Measurements from ENCODE around the gene HIVEP2.

HIVEP2 gene

GRCh38 chr6:142879076-142879475 is 65.9 kb downstream of the HIVEP2 start:
- Histone ChIP-seq H3K9me3 (ENCODE audit: control insufficient read depth, insufficient read depth, low read depth, low read length) (no peaks in the 10 kb centered on the region), H3K9ac (ENCODE audit: low read length) (no peak overlapping the region), H3K27ac (ENCODE audit: low read depth, low read length) (no peak overlapping the region), H3K27me3 (ENCODE audit: control insufficient read depth, insufficient read depth, low read length) (no peaks in the 10 kb centered on the region), H3K36me3 (ENCODE audit: control insufficient read depth, insufficient read depth, low read length) (no peaks in the 10 kb centered on the region), H3K4me3 (ENCODE audit: low read depth, low read length) (no peak overlapping the region), H3K4me1 (ENCODE audit: control insufficient read depth, insufficient read depth, low read length) (peaks cover 28% of the 10 kb centered on the region)

- H3K27me3 ChIP-seq (ENCODE audit: control insufficient read depth, insufficient read depth, low read length), result no peaks in the 10 kb centered on the region
- peaks cover 23% of the 10 kb centered on the region for H3K4me1 ChIP-seq (ENCODE audit: control insufficient read depth, insufficient read depth, low read length)
- H3K36me3 ChIP-seq (ENCODE audit: control insufficient read depth, insufficient read depth, low read length), result no peaks in the 10 kb centered on the region
- H3K4me3 ChIP-seq (ENCODE audit: low read depth, low read length), result no peak overlapping the region
- H3K9ac ChIP-seq (ENCODE audit: low read length), result no peak overlapping the region
- H3K27ac ChIP-seq (ENCODE audit: low read depth, low read length), result no peak overlapping the region
- no peaks in the 10 kb centered on the region for H3K9me3 ChIP-seq (ENCODE audit: control insufficient read depth, insufficient read depth, low read depth, low read length)
Observed at GRCh38 chr6:142878407-142878806, 66.6 kb downstream of the HIVEP2 start.

- no peaks in the 10 kb centered on the region for H3K27me3 ChIP-seq (ENCODE audit: control insufficient read depth, insufficient read depth, low read length)
Observed at GRCh38 chr6:142874676-142875075, 70.3 kb downstream of the HIVEP2 start.

GRCh38 chr6:142872376-142872775 is 72.6 kb downstream of the HIVEP2 start:
- no peak overlapping the region for H3K27ac ChIP-seq (ENCODE audit: low read depth, low read length)
- no peak overlapping the region for H3K4me3 ChIP-seq (ENCODE audit: low read depth, low read length)
- H3K36me3 ChIP-seq (ENCODE audit: control insufficient read depth, insufficient read depth, low read length), result no peaks in the 10 kb centered on the region
- H3K9me3 ChIP-seq (ENCODE audit: control insufficient read depth, insufficient read depth, low read depth, low read length), result no peaks in the 10 kb centered on the region
- H3K9ac ChIP-seq (ENCODE audit: low read length), result no peak overlapping the region
- H3K27me3 ChIP-seq (ENCODE audit: control insufficient read depth, insufficient read depth, low read length), result no peaks in the 10 kb centered on the region
- H3K4me1 ChIP-seq (ENCODE audit: control insufficient read depth, insufficient read depth, low read length), result peaks cover 10% of the 10 kb centered on the region

More at GRCh38 chr6:142874676-142875075, 70.3 kb downstream of the HIVEP2 start:
- no peak overlapping the region for H3K4me3 ChIP-seq (ENCODE audit: low read depth, low read length)
- no peaks in the 10 kb centered on the region for H3K9me3 ChIP-seq (ENCODE audit: control insufficient read depth, insufficient read depth, low read depth, low read length)
- H3K9ac ChIP-seq (ENCODE audit: low read length), result no peak overlapping the region
- H3K4me1 ChIP-seq (ENCODE audit: control insufficient read depth, insufficient read depth, low read length), result peaks cover 14% of the 10 kb centered on the region
- H3K36me3 ChIP-seq (ENCODE audit: control insufficient read depth, insufficient read depth, low read length), result no peaks in the 10 kb centered on the region
- no peak overlapping the region; the same call in 1 of the 2 replicates for H3K27ac ChIP-seq (ENCODE audit: low read depth, low read length)

GRCh38 chr6:142871910-142872331 is 73.1 kb downstream of the HIVEP2 start:
- H3K27me3 ChIP-seq (ENCODE audit: control insufficient read depth, insufficient read depth, low read length), result no peaks in the 10 kb centered on the region
- peaks cover 10% of the 10 kb centered on the region for H3K4me1 ChIP-seq (ENCODE audit: control insufficient read depth, insufficient read depth, low read length)
- H3K9ac ChIP-seq (ENCODE audit: low read length), result no peak overlapping the region
- no peaks in the 10 kb centered on the region for H3K9me3 ChIP-seq (ENCODE audit: control insufficient read depth, insufficient read depth, low read depth, low read length)
- no peak overlapping the region for H3K4me3 ChIP-seq (ENCODE audit: low read depth, low read length)
- no peak overlapping the region for H3K27ac ChIP-seq (ENCODE audit: low read depth, low read length)
- H3K36me3 ChIP-seq (ENCODE audit: control insufficient read depth, insufficient read depth, low read length), result no peaks in the 10 kb centered on the region

GRCh38 chr6:142870787-142871415 is 74.1 kb downstream of the HIVEP2 start:
- Histone ChIP-seq H3K27me3 (ENCODE audit: control insufficient read depth, insufficient read depth, low read length) (no peaks in the 10 kb centered on the region), H3K4me1 (ENCODE audit: control insufficient read depth, insufficient read depth, low read length) (peaks cover 10% of the 10 kb centered on the region), H3K27ac (ENCODE audit: low read depth, low read length) (no peak overlapping the region), H3K9me3 (ENCODE audit: control insufficient read depth, insufficient read depth, low read depth, low read length) (no peaks in the 10 kb centered on the region), H3K36me3 (ENCODE audit: control insufficient read depth, insufficient read depth, low read length) (no peaks in the 10 kb centered on the region), H3K9ac (ENCODE audit: low read length) (no peak overlapping the region), H3K4me3 (ENCODE audit: low read depth, low read length) (no peak overlapping the region)

- Histone ChIP-seq H3K27me3 (ENCODE audit: control insufficient read depth, insufficient read depth, low read length) (no peaks in the 10 kb centered on the region), H3K4me3 (ENCODE audit: low read depth, low read length) (no peak overlapping the region), H3K9ac (ENCODE audit: low read length) (no peak overlapping the region), H3K4me1 (ENCODE audit: control insufficient read depth, insufficient read depth, low read length) (peaks cover 6% of the 10 kb centered on the region; the same call in 1 of the 2 replicates), H3K36me3 (ENCODE audit: control insufficient read depth, insufficient read depth, low read length) (no peaks in the 10 kb centered on the region), H3K9me3 (ENCODE audit: control insufficient read depth, insufficient read depth, low read depth, low read length) (no peaks in the 10 kb centered on the region), H3K27ac (ENCODE audit: low read depth, low read length) (no peak overlapping the region)
Observed at GRCh38 chr6:142868917-142869316, 76.1 kb downstream of the HIVEP2 start.

- peaks cover 10% of the 10 kb centered on the region; the same call in 1 of the 2 replicates for H3K4me1 ChIP-seq (ENCODE audit: control insufficient read depth, insufficient read depth, low read length)
- no peak overlapping the region for H3K9ac ChIP-seq (ENCODE audit: low read length)
- H3K9me3 ChIP-seq (ENCODE audit: control insufficient read depth, insufficient read depth, low read depth, low read length), result no peaks in the 10 kb centered on the region
- no peaks in the 10 kb centered on the region for H3K27me3 ChIP-seq (ENCODE audit: control insufficient read depth, insufficient read depth, low read length)
- H3K27ac ChIP-seq (ENCODE audit: low read depth, low read length), result no peak overlapping the region
- no peaks in the 10 kb centered on the region for H3K36me3 ChIP-seq (ENCODE audit: control insufficient read depth, insufficient read depth, low read length)
- no peak overlapping the region for H3K4me3 ChIP-seq (ENCODE audit: low read depth, low read length)
Observed at GRCh38 chr6:142867988-142868812, 76.8 kb downstream of the HIVEP2 start.

- Histone ChIP-seq H3K9me3 (ENCODE audit: control insufficient read depth, insufficient read depth, low read depth, low read length) (no peaks in the 10 kb centered on the region), H3K36me3 (ENCODE audit: control insufficient read depth, insufficient read depth, low read length) (no peaks in the 10 kb centered on the region), H3K27me3 (ENCODE audit: control insufficient read depth, insufficient read depth, low read length) (no peaks in the 10 kb centered on the region), H3K27ac (ENCODE audit: low read depth, low read length) (no peak overlapping the region), H3K4me3 (ENCODE audit: low read depth, low read length) (no peak overlapping the region), H3K9ac (ENCODE audit: low read length) (no peak overlapping the region), H3K4me1 (ENCODE audit: control insufficient read depth, insufficient read depth, low read length) (peaks cover 10% of the 10 kb centered on the region; the same call in 1 of the 2 replicates)
Observed at GRCh38 chr6:142867355-142867801, 77.6 kb downstream of the HIVEP2 start.

- Histone ChIP-seq H3K4me1 (ENCODE audit: control insufficient read depth, insufficient read depth, low read length) (peaks cover 10% of the 10 kb centered on the region; the same call in 1 of the 2 replicates), H3K4me3 (ENCODE audit: low read depth, low read length) (no peak overlapping the region), H3K27ac (ENCODE audit: low read depth, low read length) (no peak overlapping the region), H3K36me3 (ENCODE audit: control insufficient read depth, insufficient read depth, low read length) (peaks cover 4% of the 10 kb centered on the region; the same call in 1 of the 2 replicates), H3K27me3 (ENCODE audit: control insufficient read depth, insufficient read depth, low read length) (no peaks in the 10 kb centered on the region), H3K9me3 (ENCODE audit: control insufficient read depth, insufficient read depth, low read depth, low read length) (peaks cover 3% of the 10 kb centered on the region), H3K9ac (ENCODE audit: low read length) (no peak overlapping the region)
Observed at GRCh38 chr6:142863981-142864380, 81.0 kb downstream of the HIVEP2 start.

GRCh38 chr6:142861711-142862110 is 83.3 kb downstream of the HIVEP2 start:
- Histone ChIP-seq H3K36me3 (ENCODE audit: control insufficient read depth, insufficient read depth, low read length) (peaks cover 4% of the 10 kb centered on the region; the same call in 1 of the 2 replicates), H3K9me3 (ENCODE audit: control insufficient read depth, insufficient read depth, low read depth, low read length) (peaks cover 3% of the 10 kb centered on the region), H3K27me3 (ENCODE audit: control insufficient read depth, insufficient read depth, low read length) (no peaks in the 10 kb centered on the region), H3K4me3 (ENCODE audit: low read depth, low read length) (no peak overlapping the region), H3K4me1 (ENCODE audit: control insufficient read depth, insufficient read depth, low read length) (peaks cover 14% of the 10 kb centered on the region; the same call in 1 of the 2 replicates), H3K9ac (ENCODE audit: low read length) (no peak overlapping the region), H3K27ac (ENCODE audit: low read depth, low read length) (no peak overlapping the region)

All from HUES6 (cell line).